GM03348 (cell line): ENCODE data around the gene OR4X1.
"Not testable (repeated sequence)": the region's sequence is repeated elsewhere in the genome, so short reads cannot be mapped to it uniquely, and the experiment has no call there.

ENCODE experiments used
- DNase-seq: peaks from one replicate; pipeline ENCODE4 v3.0.0; 2012; ENCODE audit warnings: low spot score

The OR4X1 gene, protein sequence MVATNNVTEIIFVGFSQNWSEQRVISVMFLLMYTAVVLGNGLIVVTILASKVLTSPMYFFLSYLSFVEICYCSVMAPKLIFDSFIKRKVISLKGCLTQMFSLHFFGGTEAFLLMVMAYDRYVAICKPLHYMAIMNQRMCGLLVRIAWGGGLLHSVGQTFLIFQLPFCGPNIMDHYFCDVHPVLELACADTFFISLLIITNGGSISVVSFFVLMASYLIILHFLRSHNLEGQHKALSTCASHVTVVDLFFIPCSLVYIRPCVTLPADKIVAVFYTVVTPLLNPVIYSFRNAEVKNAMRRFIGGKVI

DNA sequence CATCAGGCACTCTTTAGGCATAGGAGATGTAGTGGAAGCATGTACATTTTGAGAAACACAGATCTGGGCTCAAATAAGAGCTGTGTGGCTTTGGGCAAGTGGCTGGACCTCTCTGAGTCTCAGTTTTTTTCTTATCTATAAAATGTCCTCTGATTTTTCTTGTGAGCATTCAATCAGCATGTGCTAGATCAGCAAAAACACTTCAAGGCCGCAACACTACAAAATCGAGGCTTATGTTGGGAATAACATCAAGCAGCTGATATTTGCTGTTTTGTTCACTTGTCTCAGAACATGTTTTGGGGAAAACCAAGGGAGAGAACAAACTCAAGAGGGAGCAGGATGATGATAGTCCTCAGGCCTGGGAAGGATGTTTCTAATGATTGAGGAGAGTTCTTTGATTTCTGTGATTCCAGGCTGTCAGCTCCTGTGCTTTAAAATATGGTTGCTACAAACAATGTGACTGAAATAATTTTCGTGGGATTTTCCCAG is at the start of gene OR4X1:
TSS of gene OR4X1 (plus strand) at position 439 of the 489 bp plus-strand sequence. CDS start at position 439, 0 bp downstream.
- no peak for DNase-seq

DNA sequence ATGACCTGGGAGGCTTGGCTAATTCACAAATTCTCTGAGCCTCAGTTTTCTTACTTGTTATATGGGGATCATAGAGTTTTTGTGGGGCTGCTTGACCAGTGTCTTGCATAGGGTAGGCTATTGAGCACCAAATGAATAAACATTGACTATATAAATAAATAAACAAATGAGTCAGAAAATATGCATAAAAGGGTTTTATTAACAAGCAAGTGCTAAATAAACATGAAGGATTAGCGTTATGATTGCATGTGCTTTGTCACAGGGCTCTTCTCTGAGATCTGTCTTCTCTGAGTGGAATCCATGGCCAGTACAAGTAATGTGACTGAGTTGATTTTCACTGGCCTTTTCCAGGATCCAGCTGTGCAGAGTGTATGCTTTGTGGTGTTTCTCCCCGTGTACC is 47.2 kb upstream of the OR4X1 start, which contains the start of gene OR4B1:
TSS of gene OR4B1 (plus strand) at position 301 of the 400 bp plus-strand sequence. CDS start at position 301, 0 bp downstream.
- DNase-seq, result no peak

DNA sequence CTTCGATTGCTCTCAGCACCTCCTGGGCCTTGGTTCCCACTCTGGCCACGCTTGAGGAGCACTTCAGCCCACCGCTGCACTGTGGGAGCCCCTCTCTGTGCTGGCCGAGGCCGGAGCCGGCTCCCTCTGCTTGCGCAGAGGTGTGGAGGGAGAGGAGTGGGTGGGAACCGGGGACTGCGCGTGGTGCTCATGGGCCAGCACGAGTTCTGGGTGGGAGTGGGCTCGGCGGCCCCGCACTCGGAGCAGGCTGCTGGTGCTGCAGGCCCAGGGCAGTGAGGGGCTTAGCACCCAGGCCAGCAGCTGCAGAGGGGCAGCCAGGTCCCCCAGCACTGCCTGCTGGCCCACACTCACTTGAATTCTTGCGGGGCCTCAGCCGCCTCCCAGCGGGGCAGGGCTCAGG is 34.9 kb upstream of the OR4X1 start:
- DNase-seq, result no peak

DNA sequence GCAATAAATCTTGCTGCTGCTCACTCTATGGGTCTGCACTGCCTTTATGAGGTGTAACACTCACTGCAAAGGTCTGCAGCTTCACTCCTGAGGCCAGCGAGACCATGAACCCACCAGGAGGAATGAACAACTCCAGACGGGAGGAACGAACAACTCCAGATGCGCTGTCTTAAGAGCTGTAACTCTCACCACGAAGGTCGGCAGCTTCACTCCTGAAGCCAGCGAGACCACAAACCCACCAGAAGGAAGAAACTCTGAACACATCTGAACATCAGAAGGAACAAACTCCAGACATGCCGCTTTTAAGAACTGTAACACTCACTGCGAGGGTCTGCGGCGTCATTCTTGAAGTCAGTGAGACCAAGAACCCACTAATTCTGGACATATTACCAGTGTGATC is 33.6 kb upstream of the OR4X1 start:
- not testable (repeated sequence) for DNase-seq

DNA sequence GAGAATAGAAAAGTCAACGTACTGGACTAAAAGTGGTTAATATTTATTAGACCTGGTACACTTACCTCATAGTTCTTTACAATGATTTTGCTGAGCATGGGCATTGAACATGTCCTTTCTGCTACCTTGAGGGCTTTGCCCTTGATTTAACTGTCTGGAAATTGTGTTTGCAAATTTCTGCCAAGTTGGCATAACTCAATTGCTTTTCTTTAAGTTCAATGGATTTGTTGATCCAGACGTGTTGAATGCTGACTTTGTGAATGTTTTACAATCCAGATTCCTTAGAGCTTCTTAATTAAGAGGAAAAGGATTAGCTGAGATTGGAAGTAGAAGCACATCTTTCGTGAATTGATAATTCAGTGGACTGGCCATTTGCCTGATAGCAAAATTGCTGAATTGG is 25.9 kb upstream of the OR4X1 start:
- DNase-seq, result no peak

DNA sequence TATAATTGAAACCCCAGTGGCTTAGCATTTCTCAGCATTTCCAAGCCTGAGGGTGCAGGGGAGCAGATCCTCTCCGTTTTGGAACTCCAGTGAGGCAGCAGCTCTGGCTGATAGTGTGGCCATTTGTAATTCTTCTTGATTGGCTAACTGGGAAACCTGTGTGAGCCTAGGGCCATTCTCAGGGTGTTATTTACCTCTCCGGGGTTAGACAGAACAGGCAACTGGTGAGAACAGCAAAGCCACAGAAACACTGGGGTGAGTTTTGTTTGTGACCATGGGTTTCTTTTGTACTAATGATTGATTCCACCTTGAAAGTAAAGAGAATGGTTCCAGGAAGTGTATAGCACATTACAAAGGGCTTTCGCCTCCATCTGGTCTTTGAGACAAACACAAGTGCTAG is 21.2 kb upstream of the OR4X1 start:
- no peak for DNase-seq

DNA sequence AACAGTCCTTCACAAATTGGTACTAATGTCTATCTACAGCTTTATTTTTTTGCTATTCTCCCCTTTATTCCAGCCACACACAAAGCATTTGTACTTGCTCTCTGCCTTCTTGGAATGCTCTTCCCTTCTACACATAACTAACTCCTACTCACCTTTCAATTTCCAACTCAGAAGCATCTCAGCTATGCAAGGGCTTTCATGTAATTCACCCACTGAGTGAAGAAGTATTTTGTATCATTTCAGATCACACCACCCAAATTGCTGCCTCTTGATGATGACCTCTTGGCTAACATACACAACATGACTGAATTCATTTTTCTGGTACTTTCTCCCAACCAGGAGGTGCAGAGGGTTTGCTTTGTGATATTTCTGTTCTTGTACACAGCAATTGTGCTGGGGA is 18.9 kb upstream of the OR4X1 start, which contains the start of gene OR4X2:
TSS of gene OR4X2 (plus strand) at position 301 of the 400 bp plus-strand sequence. CDS start at position 301, 0 bp downstream.
- no peak for DNase-seq

DNA sequence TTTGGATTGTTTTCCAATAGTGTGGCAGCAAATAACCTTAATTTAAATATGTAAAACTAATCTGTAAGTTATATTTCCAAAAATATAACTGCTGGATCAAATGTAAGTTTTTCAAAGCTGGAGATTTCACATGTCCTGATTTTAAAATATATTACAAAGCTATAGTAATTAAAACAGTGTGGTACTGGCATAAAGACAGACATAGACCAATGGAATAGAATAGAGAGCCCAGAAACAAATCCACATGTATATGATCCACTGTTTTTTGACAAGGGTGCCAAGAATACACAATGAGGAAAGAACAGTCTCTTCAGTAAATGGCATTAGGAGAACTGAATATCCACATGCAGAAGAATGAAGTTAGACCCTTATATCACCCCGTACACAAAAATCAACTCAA is 14.8 kb upstream of the OR4X1 start:
- no peak for DNase-seq

DNA sequence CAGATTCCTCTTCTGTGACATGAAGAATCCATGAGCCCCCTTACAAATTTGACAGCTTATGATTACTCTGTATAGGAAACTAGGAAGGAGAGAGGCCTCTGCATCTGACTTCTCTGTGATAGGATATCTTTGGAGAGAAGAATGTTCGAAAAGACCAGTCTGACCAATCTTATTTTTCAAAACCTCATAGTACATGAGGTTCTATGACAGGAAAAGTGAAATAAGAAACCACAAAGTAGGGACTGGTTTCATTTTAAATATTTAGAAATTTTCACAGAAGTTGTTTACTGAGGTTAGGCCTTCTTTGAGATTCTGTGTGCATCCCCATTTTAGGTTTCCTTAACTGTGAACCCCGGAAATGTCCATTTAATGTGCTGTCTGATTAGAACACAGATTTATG is 2.1 kb upstream of the OR4X1 start:
- no peak for DNase-seq

DNA sequence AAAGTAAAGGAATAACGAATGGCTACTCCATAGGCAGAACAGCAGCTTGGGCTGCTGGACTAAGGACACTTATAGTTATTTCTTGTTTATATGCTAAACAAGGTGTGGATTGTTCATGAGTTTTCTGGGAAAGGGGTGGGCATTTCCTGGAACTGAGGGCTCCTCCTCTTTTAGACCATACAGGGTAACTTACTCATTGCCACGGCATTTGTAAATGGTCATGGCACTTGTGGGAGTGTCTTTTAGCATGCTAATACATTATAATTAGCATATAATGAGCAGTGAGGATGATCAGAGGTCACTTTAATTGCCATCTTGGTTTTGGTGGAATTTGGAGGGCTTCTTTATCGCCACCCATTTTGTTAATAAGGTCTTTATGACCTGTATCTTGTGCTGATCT is 7.0 kb downstream of the OR4X1 start:
- DNase-seq, result no peak

DNA sequence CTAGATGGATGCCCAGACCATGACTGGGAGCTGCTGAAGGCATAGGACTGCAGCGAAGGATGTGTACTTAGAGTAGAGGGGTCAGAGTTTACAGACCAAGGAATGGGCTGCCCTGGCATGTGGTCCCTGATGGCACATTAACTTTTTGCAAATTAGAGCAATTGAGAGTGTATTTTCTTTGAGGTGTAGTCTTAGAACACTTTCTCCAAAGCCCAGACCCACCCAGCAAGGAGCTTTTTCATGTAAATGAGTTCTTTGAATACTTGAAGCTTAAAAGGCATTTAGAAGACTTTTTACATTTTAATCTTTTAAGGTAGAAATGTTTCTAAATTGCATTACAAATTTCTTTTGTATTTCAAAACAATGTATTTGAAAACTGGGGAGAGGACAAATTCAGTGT is 8.9 kb downstream of the OR4X1 start:
- DNase-seq, result no peak

DNA sequence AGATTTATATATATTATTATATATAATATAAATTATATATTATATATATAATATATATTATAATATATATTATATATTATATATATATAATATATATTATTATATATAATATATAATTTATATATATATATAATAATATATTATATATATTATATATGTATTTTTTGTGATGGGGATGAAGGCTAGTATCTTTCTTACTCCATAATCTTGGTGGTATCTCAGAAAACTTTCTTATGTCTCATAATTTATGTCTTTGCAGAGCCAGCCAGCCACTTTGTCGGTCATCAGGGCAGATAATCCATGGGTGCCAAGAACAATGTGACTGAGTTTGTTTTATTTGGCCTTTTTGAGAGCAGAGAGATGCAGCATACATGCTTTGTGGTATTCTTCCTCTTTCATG is 42.3 kb downstream of the OR4X1 start, which contains the start of gene OR4S1:
TSS of gene OR4S1 (plus strand) at position 301 of the 400 bp plus-strand sequence. CDS start at position 301, 0 bp downstream.
- no peak for DNase-seq

DNA sequence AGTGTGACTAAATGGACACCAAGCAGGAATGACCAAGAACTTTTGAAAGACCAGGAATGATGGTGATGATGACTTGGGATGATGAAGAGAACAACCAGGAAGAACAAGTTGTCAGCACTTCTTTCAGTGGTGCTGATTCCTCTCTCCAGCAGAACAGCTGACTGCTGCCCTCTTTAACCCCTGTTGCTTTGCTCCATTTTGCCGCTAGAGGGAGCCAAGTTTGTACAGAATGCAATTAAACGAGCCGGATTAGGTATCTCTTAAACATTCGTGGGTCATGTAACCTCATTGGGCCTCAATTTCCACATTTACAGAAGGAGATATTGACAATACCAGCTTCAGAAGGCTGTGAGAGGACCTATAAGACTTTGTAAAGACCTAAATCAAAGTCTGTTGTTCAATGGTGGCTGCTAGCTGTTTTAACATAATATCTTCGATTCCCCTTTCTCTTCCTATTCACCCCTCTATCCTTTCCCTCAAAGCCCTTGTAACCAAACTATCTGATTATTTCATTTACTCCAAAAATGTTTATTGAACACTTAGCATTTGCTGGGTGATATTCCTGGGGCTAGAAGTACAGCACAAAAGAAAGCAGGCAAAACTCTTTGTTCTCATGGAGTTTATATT is 44.2 kb downstream of the OR4X1 start:
- peak; percentile 64 for DNase-seq

DNA sequence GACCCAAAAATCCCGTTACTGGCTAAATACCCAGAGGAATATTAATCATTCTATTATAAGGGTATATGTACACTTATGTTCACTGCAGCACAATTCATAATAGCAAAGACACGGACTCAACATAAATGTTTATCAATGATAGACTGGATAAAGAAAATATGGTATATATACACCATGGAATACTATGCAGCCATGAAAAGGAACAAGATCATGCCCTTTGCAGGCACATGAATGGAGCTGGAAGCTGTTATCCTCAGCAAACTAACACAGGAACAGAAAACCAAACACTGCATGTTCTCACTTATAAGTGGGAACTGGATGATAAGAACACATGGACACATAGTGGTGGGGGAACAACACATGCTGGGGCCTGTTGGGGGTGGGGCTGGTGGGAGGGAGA is 49.9 kb downstream of the OR4X1 start:
- DNase-seq, result not testable (repeated sequence)
